ENCODE measurements around the gene LAT. TPM values are rescaled to one million over a fixed set of nuclear protein-coding genes. Genes with fewer than 3 reads are reported as not detected.

Gene LAT
- 4.9 TPM in 1 of 2 replicates, not detected in the other for polyA plus RNA-seq

GRCh38 chr16:28984619-28985135 is at the start of gene LAT:
TSS of gene LAT (plus strand) at chr16:28985052. CDS start at chr16:28985418, 366 bp downstream.

GRCh38 chr16:28950648-28951409 is 34.0 kb upstream of the LAT start, which contains the start of gene NFATC2IP:
TSS of gene NFATC2IP (plus strand) at chr16:28950937. CDS start at chr16:28951012, 75 bp downstream.

GRCh38 chr16:28974437-28975157 is 10.3 kb upstream of the LAT start, which contains the start of gene SPNS1:
TSS of gene SPNS1 (plus strand) at chr16:28974778. CDS start at chr16:28975152, 374 bp downstream.

Other genes starting within 250 kb of the LAT start
- 1.6 TPM in 1 of 2 replicates, not detected in the other for gene NPIPB9, start 233.3 kb upstream of the LAT start, polyA plus RNA-seq
- gene ATXN2L, start 162.1 kb upstream of the LAT start, polyA plus RNA-seq = 7.1 and 12.1 TPM in 2 replicates
- 84.1 and 84.6 TPM in 2 replicates for gene TUFM, start 138.7 kb upstream of the LAT start, polyA plus RNA-seq
- 3.7 and 4.5 TPM in 2 replicates for gene SH2B1, start 121.2 kb upstream of the LAT start, polyA plus RNA-seq
- gene ATP2A1, start 106.6 kb upstream of the LAT start, polyA plus RNA-seq = 0.52 TPM in 1 of 2 replicates, not detected in the other
- 0.43 and 0.49 TPM in 2 replicates for gene RABEP2, start 59.8 kb upstream of the LAT start, polyA plus RNA-seq
- not detected in 2 replicates for gene CD19, start 53.1 kb upstream of the LAT start, polyA plus RNA-seq
- 5.0 and 6.6 TPM in 2 replicates for gene NFATC2IP, start 34.1 kb upstream of the LAT start, polyA plus RNA-seq
- 2.4 and 2.6 TPM in 2 replicates for gene SPNS1, start 10.3 kb upstream of the LAT start, polyA plus RNA-seq